ENCODE results near the gene ANTXR2.

Gene ANTXR2

GRCh38 chr4:80049402-80049801, 23.6 kb downstream of the ANTXR2 start:
- H3K4me1 ChIP-seq, result peaks cover 5% of the 10 kb centered on the region; the same call in 1 of the 2 replicates
- H3K9me3 ChIP-seq, result no peaks in the 10 kb centered on the region
- no peaks in the 10 kb centered on the region for H3K36me3 ChIP-seq
- no peak overlapping the region for H3K4me3 ChIP-seq (ENCODE audit: low read depth, low read length)
- DNase-seq, result no peak
- TF ChIP-seq CTCF (IDR thresholded peaks at IDR 0.05; ENCODE audit: low read depth, low read length), result no peak
- H3K27me3 ChIP-seq, result no peaks in the 10 kb centered on the region

GRCh38 chr4:80045786-80046185, 27.2 kb downstream of the ANTXR2 start:
- no peaks in the 10 kb centered on the region; the same call in 1 of the 2 replicates for H3K4me1 ChIP-seq
- H3K4me3 ChIP-seq (ENCODE audit: low read depth, low read length), result no peak overlapping the region
- H3K36me3 ChIP-seq, result no peaks in the 10 kb centered on the region
- no peaks in the 10 kb centered on the region for H3K27me3 ChIP-seq
- TF ChIP-seq CTCF (IDR thresholded peaks at IDR 0.05; ENCODE audit: low read depth, low read length), result no peak
- no peaks in the 10 kb centered on the region for H3K9me3 ChIP-seq
- no peak for DNase-seq

GRCh38 chr4:80043541-80043940, 29.5 kb downstream of the ANTXR2 start:
- no peaks in the 10 kb centered on the region for H3K36me3 ChIP-seq
- no peaks in the 10 kb centered on the region for H3K27me3 ChIP-seq
- TF ChIP-seq CTCF (IDR thresholded peaks at IDR 0.05; ENCODE audit: low read depth, low read length), result no peak
- no peaks in the 10 kb centered on the region; the same call in 1 of the 2 replicates for H3K4me1 ChIP-seq
- H3K9me3 ChIP-seq, result no peaks in the 10 kb centered on the region
- no peak overlapping the region for H3K4me3 ChIP-seq (ENCODE audit: low read depth, low read length)
- DNase-seq, result no peak

GRCh38 chr4:80042821-80043220, 30.2 kb downstream of the ANTXR2 start:
- no peaks in the 10 kb centered on the region for H3K9me3 ChIP-seq
- no peaks in the 10 kb centered on the region for H3K36me3 ChIP-seq
- TF ChIP-seq CTCF (IDR thresholded peaks at IDR 0.05; ENCODE audit: low read depth, low read length), result no peak
- peaks cover 3% of the 10 kb centered on the region; the same call in 1 of the 2 replicates for H3K4me1 ChIP-seq
- no peak for DNase-seq
- H3K4me3 ChIP-seq (ENCODE audit: low read depth, low read length), result no peak overlapping the region
- H3K27me3 ChIP-seq, result no peaks in the 10 kb centered on the region

- Histone ChIP-seq H3K4me3 (ENCODE audit: low read depth, low read length) (no peak overlapping the region), H3K4me1 (peaks cover 8% of the 10 kb centered on the region), H3K36me3 (no peaks in the 10 kb centered on the region; the same call in 1 of the 2 replicates), H3K27me3 (no peaks in the 10 kb centered on the region), H3K9me3 (no peaks in the 10 kb centered on the region)
- no peak for DNase-seq
- TF ChIP-seq CTCF (IDR thresholded peaks at IDR 0.05; ENCODE audit: low read depth, low read length), result no peak
Observed at GRCh38 chr4:80037864-80038263, 35.2 kb downstream of the ANTXR2 start.

GRCh38 chr4:80036949-80037685, 35.9 kb downstream of the ANTXR2 start:
- H3K36me3 ChIP-seq, result no peaks in the 10 kb centered on the region; the same call in 1 of the 2 replicates
- no peak for DNase-seq
- H3K9me3 ChIP-seq, result no peaks in the 10 kb centered on the region
- H3K4me3 ChIP-seq (ENCODE audit: low read depth, low read length), result no peak overlapping the region
- no peak for TF ChIP-seq CTCF (IDR thresholded peaks at IDR 0.05; ENCODE audit: low read depth, low read length)
- no peaks in the 10 kb centered on the region for H3K27me3 ChIP-seq
- H3K4me1 ChIP-seq, result peaks cover 8% of the 10 kb centered on the region

Data from BE2C (cell line).